ENCODE measurements around the gene LFNG.
A peak's percentile ranks its signal among the peaks of the same experiment; 100 is the strongest.

LFNG gene

GRCh38 chr7:2521952-2522591 is 2.5 kb downstream of the LFNG start:
- H3K27me3 Mint-ChIP-seq (ENCODE audit: low read depth), result peaks cover 13% of the 10 kb centered on the region
- peak overlapping the region; percentile 97 for H3K4me3 Mint-ChIP-seq
- H3K36me3 Mint-ChIP-seq (ENCODE audit: low read depth), result peaks cover 32% of the 10 kb centered on the region
- H3K9me3 Mint-ChIP-seq, result no peaks in the 10 kb centered on the region
- peak; percentile 78 for DNase-seq (ENCODE audit: low spot score)
- peak overlapping the region; percentile 75 for H3K27ac Mint-ChIP-seq
- H3K4me1 Mint-ChIP-seq (ENCODE audit: low read depth), result peaks cover 20% of the 10 kb centered on the region

- peak overlapping the region; percentile 72 for H3K27ac Mint-ChIP-seq
- no peaks in the 10 kb centered on the region for H3K9me3 Mint-ChIP-seq
- peaks cover 37% of the 10 kb centered on the region for H3K36me3 Mint-ChIP-seq (ENCODE audit: low read depth)
- peak overlapping the region; percentile 97 for H3K4me3 Mint-ChIP-seq
- no peak for DNase-seq (ENCODE audit: low spot score)
- peaks cover 5% of the 10 kb centered on the region for H3K27me3 Mint-ChIP-seq (ENCODE audit: low read depth)
- peaks cover 26% of the 10 kb centered on the region for H3K4me1 Mint-ChIP-seq (ENCODE audit: low read depth)
These were observed 3.3 kb downstream of the LFNG start for GRCh38 chr7:2522780-2523433.

- Mint-ChIP-seq H3K4me3 (peak overlapping the region; percentile 97), H3K27me3 (ENCODE audit: low read depth) (no peaks in the 10 kb centered on the region), H3K27ac (no peak overlapping the region), H3K9me3 (no peaks in the 10 kb centered on the region), H3K4me1 (ENCODE audit: low read depth) (peaks cover 30% of the 10 kb centered on the region), H3K36me3 (ENCODE audit: low read depth) (peaks cover 41% of the 10 kb centered on the region)
- no peak for DNase-seq (ENCODE audit: low spot score)
These were observed 3.9 kb downstream of the LFNG start for GRCh38 chr7:2523461-2523936.

- no peak for DNase-seq (ENCODE audit: low spot score)
- no peak overlapping the region for H3K27ac Mint-ChIP-seq
- no peaks in the 10 kb centered on the region for H3K27me3 Mint-ChIP-seq (ENCODE audit: low read depth)
- H3K9me3 Mint-ChIP-seq, result no peaks in the 10 kb centered on the region
- no peak overlapping the region for H3K4me3 Mint-ChIP-seq
- H3K36me3 Mint-ChIP-seq (ENCODE audit: low read depth), result peaks cover 41% of the 10 kb centered on the region
- H3K4me1 Mint-ChIP-seq (ENCODE audit: low read depth), result peaks cover 31% of the 10 kb centered on the region
These were observed 4.6 kb downstream of the LFNG start for GRCh38 chr7:2523941-2524807.

- Mint-ChIP-seq H3K9me3 (no peaks in the 10 kb centered on the region), H3K4me3 (no peak overlapping the region), H3K27ac (no peak overlapping the region), H3K36me3 (ENCODE audit: low read depth) (peaks cover 42% of the 10 kb centered on the region), H3K27me3 (ENCODE audit: low read depth) (no peaks in the 10 kb centered on the region), H3K4me1 (ENCODE audit: low read depth) (peaks cover 33% of the 10 kb centered on the region)
- no peak for DNase-seq (ENCODE audit: low spot score)
These were observed 5.5 kb downstream of the LFNG start for GRCh38 chr7:2524808-2525657.

- DNase-seq (ENCODE audit: low spot score), result no peak
- no peaks in the 10 kb centered on the region for H3K27me3 Mint-ChIP-seq (ENCODE audit: low read depth)
- H3K27ac Mint-ChIP-seq, result peak overlapping the region; percentile 63
- no peak overlapping the region for H3K4me3 Mint-ChIP-seq
- no peaks in the 10 kb centered on the region for H3K9me3 Mint-ChIP-seq
- peaks cover 41% of the 10 kb centered on the region for H3K4me1 Mint-ChIP-seq (ENCODE audit: low read depth)
- peaks cover 42% of the 10 kb centered on the region for H3K36me3 Mint-ChIP-seq (ENCODE audit: low read depth)
These were observed 6.4 kb downstream of the LFNG start for GRCh38 chr7:2525658-2526630.

- peak overlapping the region; percentile 63 for H3K27ac Mint-ChIP-seq
- no peaks in the 10 kb centered on the region for H3K9me3 Mint-ChIP-seq
- peaks cover 39% of the 10 kb centered on the region for H3K36me3 Mint-ChIP-seq (ENCODE audit: low read depth)
- no peaks in the 10 kb centered on the region for H3K27me3 Mint-ChIP-seq (ENCODE audit: low read depth)
- no peak overlapping the region for H3K4me3 Mint-ChIP-seq
- peaks cover 37% of the 10 kb centered on the region for H3K4me1 Mint-ChIP-seq (ENCODE audit: low read depth)
- DNase-seq (ENCODE audit: low spot score), result no peak
These were observed 7.3 kb downstream of the LFNG start for GRCh38 chr7:2526659-2527504.

- Mint-ChIP-seq H3K27ac (peak overlapping the region; percentile 90), H3K27me3 (ENCODE audit: low read depth) (no peaks in the 10 kb centered on the region), H3K4me3 (peak overlapping the region; percentile 78), H3K36me3 (ENCODE audit: low read depth) (peaks cover 31% of the 10 kb centered on the region), H3K9me3 (no peaks in the 10 kb centered on the region), H3K4me1 (ENCODE audit: low read depth) (peaks cover 30% of the 10 kb centered on the region)
- DNase-seq (ENCODE audit: low spot score), result peak; percentile 56
These were observed 8.2 kb downstream of the LFNG start for GRCh38 chr7:2527505-2528467.

- no peak for DNase-seq (ENCODE audit: low spot score)
- no peaks in the 10 kb centered on the region for H3K27me3 Mint-ChIP-seq (ENCODE audit: low read depth)
- peaks cover 26% of the 10 kb centered on the region for H3K4me1 Mint-ChIP-seq (ENCODE audit: low read depth)
- H3K9me3 Mint-ChIP-seq, result no peaks in the 10 kb centered on the region
- peaks cover 26% of the 10 kb centered on the region for H3K36me3 Mint-ChIP-seq (ENCODE audit: low read depth)
- peak overlapping the region; percentile 90 for H3K27ac Mint-ChIP-seq
- peak overlapping the region; percentile 78 for H3K4me3 Mint-ChIP-seq
These were observed 9.0 kb downstream of the LFNG start for GRCh38 chr7:2528481-2529095.

GRCh38 chr7:2529161-2530070 is 9.8 kb downstream of the LFNG start:
- H3K4me3 Mint-ChIP-seq, result peak overlapping the region; percentile 78
- H3K36me3 Mint-ChIP-seq (ENCODE audit: low read depth), result peaks cover 26% of the 10 kb centered on the region
- DNase-seq (ENCODE audit: low spot score), result peak; percentile 67
- no peaks in the 10 kb centered on the region for H3K9me3 Mint-ChIP-seq
- peak overlapping the region; percentile 91 for H3K27ac Mint-ChIP-seq
- peaks cover 26% of the 10 kb centered on the region for H3K4me1 Mint-ChIP-seq (ENCODE audit: low read depth)
- H3K27me3 Mint-ChIP-seq (ENCODE audit: low read depth), result no peaks in the 10 kb centered on the region
